ENCODE data around the gene NR3C2. TPM values are rescaled to one million over a fixed set of nuclear protein-coding genes. Genes with fewer than 3 reads are reported as not detected.

Gene NR3C2
- total and polyA plus RNA-seq, 10 of the 15 experiments (the other 5 are each of a cell fraction or from before 2014, with no cell fraction given): 0.05 to 0.11 (median 0.08) TPM; not detected in 4

GRCh38 chr4:148420397-148420796 lies 21.8 kb downstream of the NR3C2 start (continued):
- no peak for TF ChIP-seq BCL3 (IDR thresholded peaks at IDR 0.05; ENCODE audit: borderline replicate concordance, insufficient read depth, low read depth, low read length, poor library complexity, severe bottlenecking)

GRCh38 chr4:148415500-148415899 lies 26.7 kb downstream of the NR3C2 start:
- ChIA-PET POLR2A (no interaction called here), CTCF (no interaction called here), SMC1A (ENCODE audit: uncharacterized antibody, unreplicated experiment) (no interaction called here), RAD21 (ENCODE audit: unreplicated experiment) (no interaction called here)
- no peak overlapping the region for H2AFZ ChIP-seq (ENCODE audit: control insufficient read depth, low read depth, low read length)
- no peaks in the 10 kb centered on the region for H4K20me1 ChIP-seq (ENCODE audit: control insufficient read depth, insufficient read depth)
- intact Hi-C loops (cut with micrococcal nuclease; ENCODE audit: unreplicated experiment) (no loop called here), in situ Hi-C loops (cut with MboI) (no loop called here)
- no peaks in the 10 kb centered on the region for H3K79me2 ChIP-seq (ENCODE audit: control insufficient read depth, insufficient read depth, low read length)
- BruUV-seq (replicated peaks): no TSS peak
- WGBS (ENCODE audit: insufficient coverage, insufficient replicate concordance, low lambda C conversion rate, missing lambda C conversion rate): 0% methylated on average over 2 of the region's 2 CpGs
- no peak overlapping the region for H3K27ac ChIP-seq (ENCODE audit: control insufficient read depth, insufficient read depth)
- no peak for ATAC-seq
- no peaks in the 10 kb centered on the region for H3K4me1 ChIP-seq (ENCODE audit: control insufficient read depth, insufficient read depth, low read length)
- H3K9me3 ChIP-seq (replicated peaks; ENCODE audit: control insufficient read depth, insufficient read depth, low read length): no peaks in the 10 kb centered on the region
- H3K27me3 ChIP-seq (replicated peaks in 1 of 2; ENCODE audit: control insufficient read depth in 2 of 2, insufficient read depth in 2 of 2, low read length in 1 of 2): no peaks in the 10 kb centered on the region
- DNase-seq (ENCODE audit: low read depth, low spot score): no peak
- no peak overlapping the region for H3K4me3 ChIP-seq
- H3K36me3 ChIP-seq (ENCODE audit: control insufficient read depth in 2 of 2, insufficient read depth in 2 of 2, low read length in 1 of 2): no peaks in the 10 kb centered on the region
- TF ChIP-seq CBX3 (IDR thresholded peaks at IDR 0.05; ENCODE audit: borderline replicate concordance, low read depth) (no peak), NKRF (conservative IDR thresholded peaks at IDR 0.05) (no peak), HDGF (IDR thresholded peaks at IDR 0.05) (no peak), SMAD1 (IDR thresholded peaks at IDR 0.05; ENCODE audit: low read depth, partially characterized antibody) (no peak), JUND (IDR thresholded peaks at IDR 0.05; ENCODE audit: low read depth, low read length) (no peak)
- H3K4me2 ChIP-seq (ENCODE audit: control insufficient read depth, insufficient read depth): no peak overlapping the region
- no peak overlapping the region for H3K9ac ChIP-seq (ENCODE audit: control insufficient read depth, insufficient read depth, low read length)
- no peak for FAIRE-seq
